GM23338 (cell line): Measurements from ENCODE around the gene DERA. TPM values are rescaled to one million over a fixed set of nuclear protein-coding genes. Genes with fewer than 3 reads are reported as not detected.

Experiments
- ATAC-seq: fragments of 200-7000 bp; cut with Tn5 transposase; 3 replicates; pipeline ENCODE4 v1.9.1; 2020
- DNase-seq: peaks from one replicate; pipeline ENCODE4 v3.0.0-alpha.2; 2015; ENCODE audit warnings: low spot score
- H2AFZ ChIP-seq: fragments of 200-600 bp; sonication (generic); 2 replicates; pipeline ENCODE4 v1.8.0; 2016; ENCODE audit warnings: antibody characterized with exemption, mild to moderate bottlenecking, moderate library complexity
- H3F3A ChIP-seq: fragments of 200-600 bp; sonication (generic); replicated peaks from 2 replicates; pipeline ENCODE4 v1.8.0; 2017; ENCODE audit warnings: antibody characterized with exemption, mixed run types, low read depth
- H3K27ac ChIP-seq: fragments of 200-600 bp; sonication (generic); 2 replicates; pipeline ENCODE4 v1.6.1; 2016; ENCODE audit warnings: low read depth
- H3K27me3 ChIP-seq: fragments of 200-600 bp; sonication (generic); 2 replicates; pipeline ENCODE4 v1.8.0; 2016; ENCODE audit warnings: mild to moderate bottlenecking, mixed run types, moderate library complexity; ENCODE audit not compliant: insufficient read depth
- H3K36me3 ChIP-seq: fragments of 200-600 bp; sonication (generic); 2 replicates; pipeline ENCODE4 v1.8.0; 2016; ENCODE audit warnings: mild to moderate bottlenecking; ENCODE audit not compliant: insufficient read depth
- H3K4me1 ChIP-seq: fragments of 200-600 bp; sonication (generic); 2 replicates; pipeline ENCODE4 v1.8.0; 2016; ENCODE audit warnings: mild to moderate bottlenecking, moderate library complexity; ENCODE audit not compliant: insufficient read depth
- H3K4me2 ChIP-seq: fragments of 200-600 bp; sonication (generic); 2 replicates; pipeline ENCODE4 v1.7.1; 2017; ENCODE audit warnings: mixed run types
- H3K4me3 ChIP-seq: fragments of 200-600 bp; sonication (generic); 2 replicates; pipeline ENCODE4 v1.6.1; 2016; ENCODE audit warnings: mixed run types
- H3K79me2 ChIP-seq: fragments of 200-600 bp; sonication (generic); replicated peaks from 2 replicates; pipeline ENCODE4 v1.8.0; 2017; ENCODE audit warnings: mild to moderate bottlenecking; ENCODE audit not compliant: insufficient read depth
- H3K9me2 ChIP-seq: fragments of 200-600 bp; sonication (generic); 2 replicates; pipeline ENCODE4 v1.8.0; 2017; ENCODE audit not compliant: insufficient read depth
- H4K20me1 ChIP-seq: fragments of 200-600 bp; sonication (generic); replicated peaks from 2 replicates; pipeline ENCODE4 v1.8.0; 2017; ENCODE audit warnings: mild to moderate bottlenecking; ENCODE audit not compliant: insufficient read depth
- H3K27ac Mint-ChIP-seq: 2 replicates; pipeline ENCODE4 v1.8.0; 2020; ENCODE audit warnings: inconsistent platforms, mild to moderate bottlenecking, moderate library complexity, mixed read lengths
- H3K27me3 Mint-ChIP-seq: 3 replicates; pipeline ENCODE4 v1.8.0; 2022; ENCODE audit warnings: low read depth, mild to moderate bottlenecking, moderate library complexity, mixed read lengths, inconsistent platforms; ENCODE audit not compliant: insufficient read depth, poor library complexity
- H3K36me3 Mint-ChIP-seq: 3 replicates; pipeline ENCODE4 v1.8.0; 2021; ENCODE audit warnings: low read depth, mild to moderate bottlenecking, inconsistent platforms, moderate library complexity, mixed read lengths
- H3K4me1 Mint-ChIP-seq: 3 replicates; pipeline ENCODE4 v1.8.0; 2020; ENCODE audit warnings: mild to moderate bottlenecking, inconsistent platforms, mixed read lengths
- H3K4me3 Mint-ChIP-seq: 3 replicates; pipeline ENCODE4 v1.8.0; 2021; ENCODE audit warnings: moderate library complexity, mild to moderate bottlenecking, inconsistent platforms, mixed read lengths
- H3K9me3 Mint-ChIP-seq: 3 replicates; pipeline ENCODE4 v1.8.0; 2020; ENCODE audit warnings: moderate library complexity, mild to moderate bottlenecking, inconsistent platforms, mixed read lengths
- CREB1 ChIP-seq: fragments of 250-450 bp; sonication (Bioruptor Pico); IDR thresholded peaks from 2 replicates; pipeline ENCODE4 v1.5.0; 2020; ENCODE audit warnings: low read depth, mild to moderate bottlenecking, moderate library complexity
- EZH2 ChIP-seq: fragments of 200-600 bp; sonication (generic); IDR thresholded peaks from one replicate; pipeline ENCODE4 v1.8.0; 2017; ENCODE audit warnings: antibody characterized with exemption, mild to moderate bottlenecking, low read depth; ENCODE audit not compliant: unreplicated experiment
- EZH2phosphoT487 ChIP-seq: fragments of 200-600 bp; sonication (generic); IDR thresholded peaks from one replicate; pipeline ENCODE4 v1.8.1; 2018; ENCODE audit warnings: antibody characterized with exemption; ENCODE audit not compliant: unreplicated experiment
- JUNB ChIP-seq: IDR thresholded peaks from one replicate; pipeline ENCODE4 v1.6.1; 2016; ENCODE audit warnings: antibody characterized with exemption; ENCODE audit not compliant: unreplicated experiment
- NANOG ChIP-seq: IDR thresholded peaks from 2 replicates; pipeline ENCODE4 v1.6.1; 2016; ENCODE audit warnings: antibody characterized with exemption, borderline replicate concordance
- POLR2AphosphoS5 ChIP-seq: IDR thresholded peaks from 2 replicates; pipeline ENCODE4 v1.6.1; 2016; ENCODE audit warnings: antibody characterized with exemption, low read depth
- STAT1 ChIP-seq: IDR thresholded peaks from one replicate; pipeline ENCODE4 v1.6.1; 2016; ENCODE audit warnings: antibody characterized with exemption; ENCODE audit not compliant: unreplicated experiment
- ZNF114 ChIP-seq: fragments of 250-450 bp; sonication (Bioruptor Pico); IDR thresholded peaks from 2 replicates; pipeline ENCODE4 v1.5.0; 2020; ENCODE audit warnings: mild to moderate bottlenecking, moderate library complexity
- ZNF331 ChIP-seq: fragments of 250-450 bp; sonication (Bioruptor Pico); IDR thresholded peaks from 2 replicates; pipeline ENCODE4 v1.5.0; 2020; ENCODE audit warnings: low read depth, mild to moderate bottlenecking, moderate library complexity
- polyA plus RNA-seq: library from polyadenylated mRNA; unstranded; fragments of >200 nt; fragmentation: Nextera tagmentation; extraction: Ambion mirVana; gene quantifications from 2 replicates; pipeline ENCODE4 v1.2.1, GENCODE V29; 2016
- total RNA-seq: library from RNA; depleted of rRNA; stranded (reverse); fragments of >200 nt; shearing (Covaris generic); gene quantifications from 2 replicates; pipeline ENCODE4 v1.2.3, GENCODE V29; 2014
- TF ChIP-seq, protein P1 (sequence below): fragments of 250-450 bp; sonication (Bioruptor Pico); IDR thresholded peaks from 2 replicates; pipeline ENCODE4 v1.5.0; 2020; ENCODE audit warnings: mild to moderate bottlenecking, moderate library complexity
- TF ChIP-seq, protein P2 (sequence below): IDR thresholded peaks from one replicate; pipeline ENCODE4 v1.6.1; 2018; ENCODE audit warnings: antibody characterized with exemption; ENCODE audit not compliant: unreplicated experiment
- TF ChIP-seq, protein P3 (sequence below): IDR thresholded peaks from 2 replicates; pipeline ENCODE4 v1.6.1; 2016; ENCODE audit warnings: antibody characterized with exemption
- TF ChIP-seq, protein P4 (sequence below), 2 experiments: fragments of 200-600 bp in 1 of 2; sonication (generic) in 1 of 2; conservative IDR thresholded peaks; 2 replicates each; pipeline versions ENCODE4 v1.5.1 to v1.6.1; 2016 to 2017; ENCODE audit warnings: antibody characterized with exemption in 2 of 2, low read depth in 2 of 2, mild to moderate bottlenecking in 2 of 2, moderate library complexity in 1 of 2

The DERA gene
- total and polyA plus RNA-seq, 2 experiments from 2014 or later = 20.4 to 27.3 TPM

DNA sequence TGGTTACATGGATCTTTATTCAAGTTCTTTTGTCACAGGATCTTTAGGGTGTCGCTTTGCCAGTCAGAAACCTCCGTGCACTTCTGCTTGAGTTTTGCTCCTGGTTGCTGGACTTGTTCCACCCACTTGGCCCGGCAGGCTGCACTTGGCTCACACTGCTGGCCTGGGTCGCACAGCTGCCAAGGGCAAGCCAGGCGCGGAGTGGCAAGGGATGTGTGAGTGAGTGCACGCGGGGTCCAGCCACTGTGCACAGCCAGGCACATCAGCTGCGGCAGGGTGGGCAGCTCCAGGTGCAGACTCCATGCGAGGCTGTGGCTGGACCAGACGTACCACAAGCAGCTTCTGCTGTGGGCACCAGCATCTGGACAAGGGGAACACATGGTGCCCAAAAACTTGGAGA lies 76.6 kb downstream of the DERA start:
- no peaks in the 10 kb centered on the region for H3K9me2 ChIP-seq
- H3K4me3 ChIP-seq = no peak overlapping the region
- no peaks in the 10 kb centered on the region for H3F3A ChIP-seq
- H2AFZ ChIP-seq = no peak overlapping the region
- H3K4me2 ChIP-seq = no peak overlapping the region
- H3K27me3 Mint-ChIP-seq = no peaks in the 10 kb centered on the region
- no peaks in the 10 kb centered on the region for H3K79me2 ChIP-seq
- H3K36me3 Mint-ChIP-seq = peaks cover 26% of the 10 kb centered on the region
- peaks cover 9% of the 10 kb centered on the region; the same call in 1 of the 2 replicates for H3K4me1 ChIP-seq
- H3K27me3 ChIP-seq = no peaks in the 10 kb centered on the region
- no peak overlapping the region for H3K27ac Mint-ChIP-seq
- no peaks in the 10 kb centered on the region for H3K36me3 ChIP-seq
- DNase-seq = no peak
- H4K20me1 ChIP-seq = no peaks in the 10 kb centered on the region
- H3K27ac ChIP-seq = no peak overlapping the region
- no peak overlapping the region for H3K4me3 Mint-ChIP-seq
- no peak for ATAC-seq
- TF ChIP-seq STAT1 (no peak), EZH2 (no peak), EZH2phosphoT487 (no peak), JUNB (no peak), POLR2AphosphoS5 (no peak), CREB1 (CRISPR knock-in tag) (no peak), ZNF331 (no peak), ZNF114 (CRISPR knock-in tag) (no peak), NANOG (no peak)
- TF ChIP-seq, protein P1, sequence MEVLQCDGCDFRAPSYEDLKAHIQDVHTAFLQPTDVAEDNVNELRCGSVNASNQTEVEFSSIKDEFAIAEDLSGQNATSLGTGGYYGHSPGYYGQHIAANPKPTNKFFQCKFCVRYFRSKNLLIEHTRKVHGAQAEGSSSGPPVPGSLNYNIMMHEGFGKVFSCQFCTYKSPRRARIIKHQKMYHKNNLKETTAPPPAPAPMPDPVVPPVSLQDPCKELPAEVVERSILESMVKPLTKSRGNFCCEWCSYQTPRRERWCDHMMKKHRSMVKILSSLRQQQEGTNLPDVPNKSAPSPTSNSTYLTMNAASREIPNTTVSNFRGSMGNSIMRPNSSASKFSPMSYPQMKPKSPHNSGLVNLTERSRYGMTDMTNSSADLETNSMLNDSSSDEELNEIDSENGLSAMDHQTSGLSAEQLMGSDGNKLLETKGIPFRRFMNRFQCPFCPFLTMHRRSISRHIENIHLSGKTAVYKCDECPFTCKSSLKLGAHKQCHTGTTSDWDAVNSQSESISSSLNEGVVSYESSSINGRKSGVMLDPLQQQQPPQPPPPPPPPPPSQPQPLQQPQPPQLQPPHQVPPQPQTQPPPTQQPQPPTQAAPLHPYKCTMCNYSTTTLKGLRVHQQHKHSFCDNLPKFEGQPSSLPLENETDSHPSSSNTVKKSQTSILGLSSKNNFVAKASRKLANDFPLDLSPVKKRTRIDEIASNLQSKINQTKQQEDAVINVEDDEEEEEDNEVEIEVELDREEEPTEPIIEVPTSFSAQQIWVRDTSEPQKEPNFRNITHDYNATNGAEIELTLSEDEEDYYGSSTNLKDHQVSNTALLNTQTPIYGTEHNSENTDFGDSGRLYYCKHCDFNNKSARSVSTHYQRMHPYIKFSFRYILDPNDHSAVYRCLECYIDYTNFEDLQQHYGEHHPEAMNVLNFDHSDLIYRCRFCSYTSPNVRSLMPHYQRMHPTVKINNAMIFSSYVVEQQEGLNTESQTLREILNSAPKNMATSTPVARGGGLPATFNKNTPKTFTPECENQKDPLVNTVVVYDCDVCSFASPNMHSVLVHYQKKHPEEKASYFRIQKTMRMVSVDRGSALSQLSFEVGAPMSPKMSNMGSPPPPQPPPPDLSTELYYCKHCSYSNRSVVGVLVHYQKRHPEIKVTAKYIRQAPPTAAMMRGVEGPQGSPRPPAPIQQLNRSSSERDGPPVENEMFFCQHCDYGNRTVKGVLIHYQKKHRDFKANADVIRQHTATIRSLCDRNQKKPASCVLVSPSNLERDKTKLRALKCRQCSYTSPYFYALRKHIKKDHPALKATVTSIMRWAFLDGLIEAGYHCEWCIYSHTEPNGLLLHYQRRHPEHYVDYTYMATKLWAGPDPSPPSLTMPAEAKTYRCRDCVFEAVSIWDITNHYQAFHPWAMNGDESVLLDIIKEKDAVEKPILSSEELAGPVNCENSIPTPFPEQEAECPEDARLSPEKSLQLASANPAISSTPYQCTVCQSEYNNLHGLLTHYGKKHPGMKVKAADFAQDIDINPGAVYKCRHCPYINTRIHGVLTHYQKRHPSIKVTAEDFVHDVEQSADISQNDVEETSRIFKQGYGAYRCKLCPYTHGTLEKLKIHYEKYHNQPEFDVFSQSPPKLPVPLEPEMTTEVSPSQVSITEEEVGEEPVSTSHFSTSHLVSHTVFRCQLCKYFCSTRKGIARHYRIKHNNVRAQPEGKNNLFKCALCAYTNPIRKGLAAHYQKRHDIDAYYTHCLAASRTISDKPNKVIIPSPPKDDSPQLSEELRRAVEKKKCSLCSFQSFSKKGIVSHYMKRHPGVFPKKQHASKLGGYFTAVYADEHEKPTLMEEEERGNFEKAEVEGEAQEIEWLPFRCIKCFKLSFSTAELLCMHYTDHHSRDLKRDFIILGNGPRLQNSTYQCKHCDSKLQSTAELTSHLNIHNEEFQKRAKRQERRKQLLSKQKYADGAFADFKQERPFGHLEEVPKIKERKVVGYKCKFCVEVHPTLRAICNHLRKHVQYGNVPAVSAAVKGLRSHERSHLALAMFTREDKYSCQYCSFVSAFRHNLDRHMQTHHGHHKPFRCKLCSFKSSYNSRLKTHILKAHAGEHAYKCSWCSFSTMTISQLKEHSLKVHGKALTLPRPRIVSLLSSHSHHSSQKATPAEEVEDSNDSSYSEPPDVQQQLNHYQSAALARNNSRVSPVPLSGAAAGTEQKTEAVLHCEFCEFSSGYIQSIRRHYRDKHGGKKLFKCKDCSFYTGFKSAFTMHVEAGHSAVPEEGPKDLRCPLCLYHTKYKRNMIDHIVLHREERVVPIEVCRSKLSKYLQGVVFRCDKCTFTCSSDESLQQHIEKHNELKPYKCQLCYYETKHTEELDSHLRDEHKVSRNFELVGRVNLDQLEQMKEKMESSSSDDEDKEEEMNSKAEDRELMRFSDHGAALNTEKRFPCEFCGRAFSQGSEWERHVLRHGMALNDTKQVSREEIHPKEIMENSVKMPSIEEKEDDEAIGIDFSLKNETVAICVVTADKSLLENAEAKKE (CRISPR knock-in tag) = no peak
- TF ChIP-seq, protein P2, sequence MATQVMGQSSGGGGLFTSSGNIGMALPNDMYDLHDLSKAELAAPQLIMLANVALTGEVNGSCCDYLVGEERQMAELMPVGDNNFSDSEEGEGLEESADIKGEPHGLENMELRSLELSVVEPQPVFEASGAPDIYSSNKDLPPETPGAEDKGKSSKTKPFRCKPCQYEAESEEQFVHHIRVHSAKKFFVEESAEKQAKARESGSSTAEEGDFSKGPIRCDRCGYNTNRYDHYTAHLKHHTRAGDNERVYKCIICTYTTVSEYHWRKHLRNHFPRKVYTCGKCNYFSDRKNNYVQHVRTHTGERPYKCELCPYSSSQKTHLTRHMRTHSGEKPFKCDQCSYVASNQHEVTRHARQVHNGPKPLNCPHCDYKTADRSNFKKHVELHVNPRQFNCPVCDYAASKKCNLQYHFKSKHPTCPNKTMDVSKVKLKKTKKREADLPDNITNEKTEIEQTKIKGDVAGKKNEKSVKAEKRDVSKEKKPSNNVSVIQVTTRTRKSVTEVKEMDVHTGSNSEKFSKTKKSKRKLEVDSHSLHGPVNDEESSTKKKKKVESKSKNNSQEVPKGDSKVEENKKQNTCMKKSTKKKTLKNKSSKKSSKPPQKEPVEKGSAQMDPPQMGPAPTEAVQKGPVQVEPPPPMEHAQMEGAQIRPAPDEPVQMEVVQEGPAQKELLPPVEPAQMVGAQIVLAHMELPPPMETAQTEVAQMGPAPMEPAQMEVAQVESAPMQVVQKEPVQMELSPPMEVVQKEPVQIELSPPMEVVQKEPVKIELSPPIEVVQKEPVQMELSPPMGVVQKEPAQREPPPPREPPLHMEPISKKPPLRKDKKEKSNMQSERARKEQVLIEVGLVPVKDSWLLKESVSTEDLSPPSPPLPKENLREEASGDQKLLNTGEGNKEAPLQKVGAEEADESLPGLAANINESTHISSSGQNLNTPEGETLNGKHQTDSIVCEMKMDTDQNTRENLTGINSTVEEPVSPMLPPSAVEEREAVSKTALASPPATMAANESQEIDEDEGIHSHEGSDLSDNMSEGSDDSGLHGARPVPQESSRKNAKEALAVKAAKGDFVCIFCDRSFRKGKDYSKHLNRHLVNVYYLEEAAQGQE = no peak
- TF ChIP-seq, protein P3, sequence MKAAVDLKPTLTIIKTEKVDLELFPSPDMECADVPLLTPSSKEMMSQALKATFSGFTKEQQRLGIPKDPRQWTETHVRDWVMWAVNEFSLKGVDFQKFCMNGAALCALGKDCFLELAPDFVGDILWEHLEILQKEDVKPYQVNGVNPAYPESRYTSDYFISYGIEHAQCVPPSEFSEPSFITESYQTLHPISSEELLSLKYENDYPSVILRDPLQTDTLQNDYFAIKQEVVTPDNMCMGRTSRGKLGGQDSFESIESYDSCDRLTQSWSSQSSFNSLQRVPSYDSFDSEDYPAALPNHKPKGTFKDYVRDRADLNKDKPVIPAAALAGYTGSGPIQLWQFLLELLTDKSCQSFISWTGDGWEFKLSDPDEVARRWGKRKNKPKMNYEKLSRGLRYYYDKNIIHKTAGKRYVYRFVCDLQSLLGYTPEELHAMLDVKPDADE = no peak
- TF ChIP-seq, protein P4, sequence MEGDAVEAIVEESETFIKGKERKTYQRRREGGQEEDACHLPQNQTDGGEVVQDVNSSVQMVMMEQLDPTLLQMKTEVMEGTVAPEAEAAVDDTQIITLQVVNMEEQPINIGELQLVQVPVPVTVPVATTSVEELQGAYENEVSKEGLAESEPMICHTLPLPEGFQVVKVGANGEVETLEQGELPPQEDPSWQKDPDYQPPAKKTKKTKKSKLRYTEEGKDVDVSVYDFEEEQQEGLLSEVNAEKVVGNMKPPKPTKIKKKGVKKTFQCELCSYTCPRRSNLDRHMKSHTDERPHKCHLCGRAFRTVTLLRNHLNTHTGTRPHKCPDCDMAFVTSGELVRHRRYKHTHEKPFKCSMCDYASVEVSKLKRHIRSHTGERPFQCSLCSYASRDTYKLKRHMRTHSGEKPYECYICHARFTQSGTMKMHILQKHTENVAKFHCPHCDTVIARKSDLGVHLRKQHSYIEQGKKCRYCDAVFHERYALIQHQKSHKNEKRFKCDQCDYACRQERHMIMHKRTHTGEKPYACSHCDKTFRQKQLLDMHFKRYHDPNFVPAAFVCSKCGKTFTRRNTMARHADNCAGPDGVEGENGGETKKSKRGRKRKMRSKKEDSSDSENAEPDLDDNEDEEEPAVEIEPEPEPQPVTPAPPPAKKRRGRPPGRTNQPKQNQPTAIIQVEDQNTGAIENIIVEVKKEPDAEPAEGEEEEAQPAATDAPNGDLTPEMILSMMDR (conservative IDR thresholded peaks at IDR 0.05; ENCODE audit: low read depth in 2 of 2) = no peak
- peaks cover 9% of the 10 kb centered on the region for H3K4me1 Mint-ChIP-seq
- H3K9me3 Mint-ChIP-seq = no peaks in the 10 kb centered on the region
